ENCODE data around the gene FOXC2. TPM values are rescaled to one million over a fixed set of nuclear protein-coding genes. Genes with fewer than 3 reads are reported as not detected.
A peak's percentile ranks its signal among the peaks of the same experiment; 100 is the strongest.

The FOXC2 gene
- polyA plus RNA-seq, 1 donor (not counting 4 experiments of a cell fraction or from before 2014, with no cell fraction given): not detected

DNA sequence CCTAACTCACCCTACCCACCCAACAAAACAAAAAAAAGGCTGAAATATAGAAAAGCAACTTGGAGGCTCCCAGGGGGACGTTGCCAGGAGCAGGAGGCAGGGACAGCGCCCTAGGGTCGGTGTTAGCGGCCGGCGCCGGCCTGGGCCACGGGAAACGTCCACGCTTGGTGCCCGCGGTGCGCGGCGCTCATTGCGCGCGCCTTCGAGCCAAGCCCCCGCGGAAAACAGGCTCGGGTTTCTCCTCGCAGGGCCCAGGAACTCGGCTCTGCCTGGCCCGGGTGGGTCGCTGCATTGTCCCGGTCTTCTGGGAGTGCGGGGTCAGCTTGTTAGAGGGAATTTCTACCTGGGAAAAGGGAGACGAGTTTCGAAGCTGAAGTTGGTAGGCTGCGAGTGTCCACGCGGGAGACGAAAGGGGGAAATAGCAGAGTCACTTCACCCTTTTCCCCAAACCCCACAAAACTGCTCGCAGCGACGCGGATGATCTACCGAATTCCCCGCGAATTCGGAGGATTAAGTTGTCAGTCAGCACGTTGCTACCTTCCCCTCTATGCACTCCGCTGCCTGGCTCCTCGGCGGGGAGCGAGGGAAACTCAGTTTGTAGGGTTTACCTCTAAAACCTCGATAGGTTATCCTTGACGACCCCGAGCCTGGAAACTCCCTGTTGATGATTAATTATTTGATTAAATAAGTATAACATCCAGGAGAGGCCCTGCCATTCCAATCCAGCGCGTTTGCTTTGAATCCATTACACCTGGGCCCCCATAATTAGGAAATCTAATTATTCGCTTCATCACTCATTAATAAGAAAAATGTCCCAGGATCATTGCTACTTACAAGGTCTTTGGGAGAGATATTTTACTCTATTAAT is 751 bp upstream of the FOXC2 start:
- H3K27me3 ChIP-seq (ENCODE audit: control insufficient read depth, extremely low read depth, insufficient read depth, low read length): peaks cover 74% of the 10 kb centered on the region
- dilution Hi-C loops (cut with MboI; ENCODE audit: extremely low pct_ligation_motif_present, low sequenced_read_pairs): loop anchor here (25.0 kb wide), 1 partner anchor 696 kb away; no protein-coding TSS in a partner anchor
- no peaks in the 10 kb centered on the region for H3K79me2 ChIP-seq (ENCODE audit: control insufficient read depth, insufficient read depth, low read length)
- H3K4me2 ChIP-seq (ENCODE audit: control insufficient read depth, extremely low read depth, insufficient read depth, low read depth, low read length): peak overlapping the region; percentile 48
- H3K4me1 ChIP-seq (ENCODE audit: control insufficient read depth, extremely low read depth, insufficient read depth, low read length): peaks cover 13% of the 10 kb centered on the region
- FAIRE-seq: no peak
- no peaks in the 10 kb centered on the region for H4K20me1 ChIP-seq (ENCODE audit: control insufficient read depth, extremely low read depth, insufficient read depth, low read length)
- peak; percentile 83 for TF ChIP-seq EZH2 (IDR thresholded peaks at IDR 0.05; ENCODE audit: low read length)
- TF ChIP-seq, protein P1, sequence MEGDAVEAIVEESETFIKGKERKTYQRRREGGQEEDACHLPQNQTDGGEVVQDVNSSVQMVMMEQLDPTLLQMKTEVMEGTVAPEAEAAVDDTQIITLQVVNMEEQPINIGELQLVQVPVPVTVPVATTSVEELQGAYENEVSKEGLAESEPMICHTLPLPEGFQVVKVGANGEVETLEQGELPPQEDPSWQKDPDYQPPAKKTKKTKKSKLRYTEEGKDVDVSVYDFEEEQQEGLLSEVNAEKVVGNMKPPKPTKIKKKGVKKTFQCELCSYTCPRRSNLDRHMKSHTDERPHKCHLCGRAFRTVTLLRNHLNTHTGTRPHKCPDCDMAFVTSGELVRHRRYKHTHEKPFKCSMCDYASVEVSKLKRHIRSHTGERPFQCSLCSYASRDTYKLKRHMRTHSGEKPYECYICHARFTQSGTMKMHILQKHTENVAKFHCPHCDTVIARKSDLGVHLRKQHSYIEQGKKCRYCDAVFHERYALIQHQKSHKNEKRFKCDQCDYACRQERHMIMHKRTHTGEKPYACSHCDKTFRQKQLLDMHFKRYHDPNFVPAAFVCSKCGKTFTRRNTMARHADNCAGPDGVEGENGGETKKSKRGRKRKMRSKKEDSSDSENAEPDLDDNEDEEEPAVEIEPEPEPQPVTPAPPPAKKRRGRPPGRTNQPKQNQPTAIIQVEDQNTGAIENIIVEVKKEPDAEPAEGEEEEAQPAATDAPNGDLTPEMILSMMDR (optimal IDR thresholded peaks at IDR 0.05 in 1 of 3, IDR thresholded peaks at IDR 0.05 in 1 of 3, conservative IDR thresholded peaks at IDR 0.05 in 1 of 3; ENCODE audit: extremely low read depth in 1 of 3, insufficient read depth in 2 of 3, low read length in 3 of 3): no peak
- no peak overlapping the region for H2AFZ ChIP-seq (ENCODE audit: control insufficient read depth, low read length)
- no peak overlapping the region for H3K27ac ChIP-seq (ENCODE audit: control insufficient read depth, insufficient read depth, low read length)
- no peaks in the 10 kb centered on the region for H3K36me3 ChIP-seq (ENCODE audit: control insufficient read depth in 2 of 2, extremely low read depth in 1 of 2, insufficient read depth in 2 of 2, low read length in 2 of 2)
- no peaks in the 10 kb centered on the region for H3K9me3 ChIP-seq (ENCODE audit: control insufficient read depth, low read depth, low read length)
- no peaks in the 10 kb centered on the region for H3K9me1 ChIP-seq (ENCODE audit: control insufficient read depth, extremely low read depth, insufficient read depth, low read length)
- no peak overlapping the region for H3K9ac ChIP-seq (ENCODE audit: control insufficient read depth, extremely low read depth, insufficient read depth, low read length)
- DNase-seq (ENCODE audit: low read depth, low spot score): no peak
- H3K4me3 ChIP-seq (ENCODE audit: control insufficient read depth in 2 of 3, extremely low read depth in 1 of 3, insufficient read depth in 2 of 3, low read depth in 1 of 3, low read length in 3 of 3): no peak overlapping the region

GRCh38 chr16:86566966-86567700 is 504 bp downstream of the FOXC2 start:
- Histone ChIP-seq H2AFZ (ENCODE audit: control insufficient read depth, low read length) (peak overlapping the region; percentile 19), H3K27ac (ENCODE audit: control insufficient read depth, insufficient read depth, low read length) (no peak overlapping the region), H4K20me1 (ENCODE audit: control insufficient read depth, extremely low read depth, insufficient read depth, low read length) (no peaks in the 10 kb centered on the region), H3K36me3 (ENCODE audit: control insufficient read depth in 2 of 2, extremely low read depth in 1 of 2, insufficient read depth in 2 of 2, low read length in 2 of 2) (no peaks in the 10 kb centered on the region), H3K4me1 (ENCODE audit: control insufficient read depth, extremely low read depth, insufficient read depth, low read length) (peaks cover 13% of the 10 kb centered on the region), H3K9me3 (ENCODE audit: control insufficient read depth, low read depth, low read length) (no peaks in the 10 kb centered on the region), H3K4me3 (ENCODE audit: control insufficient read depth in 2 of 3, extremely low read depth in 1 of 3, insufficient read depth in 2 of 3, low read depth in 1 of 3, low read length in 3 of 3) (peak overlapping the region; percentile 19 to 53 (median 43)), H3K9ac (ENCODE audit: control insufficient read depth, extremely low read depth, insufficient read depth, low read length) (no peak overlapping the region), H3K27me3 (ENCODE audit: control insufficient read depth, extremely low read depth, insufficient read depth, low read length) (peaks cover 86% of the 10 kb centered on the region), H3K9me1 (ENCODE audit: control insufficient read depth, extremely low read depth, insufficient read depth, low read length) (no peaks in the 10 kb centered on the region), H3K4me2 (ENCODE audit: control insufficient read depth, extremely low read depth, insufficient read depth, low read depth, low read length) (peak overlapping the region; percentile 64), H3K79me2 (ENCODE audit: control insufficient read depth, insufficient read depth, low read length) (no peaks in the 10 kb centered on the region)
- DNase-seq (ENCODE audit: low read depth, low spot score) (no peak), FAIRE-seq (no peak)
- TF ChIP-seq EZH2 (IDR thresholded peaks at IDR 0.05; ENCODE audit: low read length): peak; percentile 98
- TF ChIP-seq, protein P1 (optimal IDR thresholded peaks at IDR 0.05 in 1 of 3, IDR thresholded peaks at IDR 0.05 in 1 of 3, conservative IDR thresholded peaks at IDR 0.05 in 1 of 3; ENCODE audit: extremely low read depth in 1 of 3, insufficient read depth in 2 of 3, low read length in 3 of 3): no peak
- dilution Hi-C loops (cut with MboI; ENCODE audit: extremely low pct_ligation_motif_present, low sequenced_read_pairs): loop anchor here (25.0 kb wide), 1 partner anchor 695 kb away; no protein-coding TSS in a partner anchor
